Uterus (tissue), 2 donors: ENCODE results near the gene SLC35B2.
A peak's percentile ranks its signal among the peaks of the same experiment; 100 is the strongest.

Source experiments
- POLR2A ChIP-seq, 2 donors: fragments of 450-650 bp; IDR thresholded peaks; one replicate each; pipeline ENCODE4 v1.6.1; 2016; ENCODE audit warnings: antibody characterized with exemption in 2 of 2, mild to moderate bottlenecking in 1 of 2, moderate library complexity in 1 of 2
- TF ChIP-seq, protein P1 (sequence below), 4 experiments: fragments of 200-600 bp in 2 of 4; fragments of 450-650 bp in 2 of 4; sonication (generic) in 2 of 4; IDR thresholded peaks; one replicate each; pipeline ENCODE4 v1.5.1; 2016 to 2019; ENCODE audit warnings: antibody characterized with exemption in 4 of 4, mild to moderate bottlenecking in 2 of 4, moderate library complexity in 1 of 4

DNA sequence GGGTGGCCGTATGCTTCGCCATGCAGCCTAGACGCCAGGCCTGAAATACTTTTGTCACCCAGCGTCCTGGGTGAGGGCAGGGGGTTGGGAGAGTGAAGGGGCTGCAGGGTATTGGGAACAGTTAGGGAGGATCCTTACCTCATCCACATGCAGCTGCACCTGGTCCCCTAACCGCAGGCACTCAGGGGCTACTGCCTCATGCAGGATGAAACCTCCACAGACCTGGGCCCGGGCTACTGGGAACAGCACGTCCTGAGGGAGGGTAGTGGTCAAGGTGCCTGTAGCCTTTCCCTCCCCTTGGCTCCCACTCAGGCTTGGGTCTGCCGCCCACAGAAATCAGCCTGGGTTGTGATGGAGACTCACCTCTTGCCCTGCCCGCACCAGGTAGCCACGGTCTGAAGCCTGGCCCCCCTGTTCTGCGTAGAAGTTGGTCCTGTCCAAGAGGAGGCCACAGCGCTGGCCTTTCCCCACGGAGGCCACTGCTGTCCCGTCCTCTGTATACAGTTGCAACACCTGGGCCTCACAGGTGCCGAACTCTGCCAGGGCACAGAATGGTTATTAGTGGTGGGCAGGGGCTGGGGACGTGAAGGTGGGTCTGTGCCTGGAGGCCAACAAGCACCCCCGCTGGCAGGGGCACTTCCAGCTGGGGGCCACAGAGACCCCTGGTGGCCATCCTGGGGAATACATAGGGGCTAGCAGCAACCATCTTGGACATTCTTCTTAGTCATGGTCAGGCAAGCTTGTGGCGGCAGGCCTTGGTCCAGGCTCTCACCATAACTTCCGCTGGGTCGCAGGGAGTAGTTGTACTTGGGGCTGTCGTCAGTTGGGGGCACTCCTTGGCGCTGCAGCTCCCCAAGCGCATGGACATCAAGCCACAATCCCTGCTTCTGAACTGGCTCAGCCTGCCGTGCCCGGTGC lies 47.2 kb upstream of the SLC35B2 start:
- no peak for TF ChIP-seq POLR2A (IDR thresholded peaks at IDR 0.05)
- TF ChIP-seq, protein P1, sequence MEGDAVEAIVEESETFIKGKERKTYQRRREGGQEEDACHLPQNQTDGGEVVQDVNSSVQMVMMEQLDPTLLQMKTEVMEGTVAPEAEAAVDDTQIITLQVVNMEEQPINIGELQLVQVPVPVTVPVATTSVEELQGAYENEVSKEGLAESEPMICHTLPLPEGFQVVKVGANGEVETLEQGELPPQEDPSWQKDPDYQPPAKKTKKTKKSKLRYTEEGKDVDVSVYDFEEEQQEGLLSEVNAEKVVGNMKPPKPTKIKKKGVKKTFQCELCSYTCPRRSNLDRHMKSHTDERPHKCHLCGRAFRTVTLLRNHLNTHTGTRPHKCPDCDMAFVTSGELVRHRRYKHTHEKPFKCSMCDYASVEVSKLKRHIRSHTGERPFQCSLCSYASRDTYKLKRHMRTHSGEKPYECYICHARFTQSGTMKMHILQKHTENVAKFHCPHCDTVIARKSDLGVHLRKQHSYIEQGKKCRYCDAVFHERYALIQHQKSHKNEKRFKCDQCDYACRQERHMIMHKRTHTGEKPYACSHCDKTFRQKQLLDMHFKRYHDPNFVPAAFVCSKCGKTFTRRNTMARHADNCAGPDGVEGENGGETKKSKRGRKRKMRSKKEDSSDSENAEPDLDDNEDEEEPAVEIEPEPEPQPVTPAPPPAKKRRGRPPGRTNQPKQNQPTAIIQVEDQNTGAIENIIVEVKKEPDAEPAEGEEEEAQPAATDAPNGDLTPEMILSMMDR (IDR thresholded peaks at IDR 0.05) = peak; percentile 43 to 63 (median 56)
